Transverse colon (tissue), 4 donors: Measurements from ENCODE around the gene ELP4. TPM values are rescaled to one million over a fixed set of nuclear protein-coding genes. Genes with fewer than 3 reads are reported as not detected.

ENCODE experiments used
- DNase-seq: peaks from one replicate; pipeline ENCODE4 v3.0.0-alpha.2; 2019
- H3K27ac ChIP-seq, 4 donors: fragments of 200-600 bp; sonication (generic); 2 replicates each; pipeline ENCODE4 v1.5.1; 2016 to 2018; ENCODE audit warnings: inconsistent platforms in 4 of 4
- H3K27me3 ChIP-seq: fragments of 200-600 bp; sonication (generic); 2 replicates; pipeline ENCODE4 v1.5.1; 2017; ENCODE audit warnings: inconsistent platforms
- H3K36me3 ChIP-seq, 4 donors: fragments of 200-600 bp; sonication (generic); 2 replicates each; pipeline ENCODE4 v1.5.1; 2017 to 2019; ENCODE audit warnings: inconsistent platforms in 4 of 4
- H3K4me1 ChIP-seq, 4 donors: fragments of 200-600 bp; sonication (generic); 2 replicates each; pipeline ENCODE4 v1.5.1; 2017 to 2020; ENCODE audit warnings: inconsistent platforms in 4 of 4
- H3K4me3 ChIP-seq, 4 donors: fragments of 200-600 bp; sonication (generic); 1 replicate in 1 of 4; 2 replicates in 3 of 4; pipeline versions ENCODE4 v1.5.1 to v1.6.1; 2017 to 2019; ENCODE audit warnings: inconsistent platforms in 4 of 4
- H3K9me3 ChIP-seq, 2 donors: fragments of 200-600 bp; sonication (generic); 2 replicates each; pipeline ENCODE4 v1.5.1; 2017 to 2019; ENCODE audit warnings: inconsistent platforms in 2 of 2
- EP300 ChIP-seq: sonication (generic); formaldehyde crosslinking; IDR thresholded peaks from one replicate; pipeline ENCODE4 v1.6.1; 2017; ENCODE audit warnings: antibody characterized with exemption, low read depth
- POLR2A ChIP-seq: fragments of 450-650 bp; IDR thresholded peaks from one replicate; pipeline ENCODE4 v1.6.1; 2016; ENCODE audit warnings: antibody characterized with exemption, mild to moderate bottlenecking, moderate library complexity
- POLR2AphosphoS5 ChIP-seq, 3 donors: sonication (generic); formaldehyde crosslinking; IDR thresholded peaks; one replicate each; pipeline ENCODE4 v1.6.1; 2016; ENCODE audit warnings: antibody characterized with exemption in 3 of 3
- WGBS, 2 donors: methylation state at CpG; one replicate each; pipeline ENCODE4 v1.1.5; 2018; ENCODE audit warnings: low coverage in 1 of 2; 5-methylcytosine and 5-hydroxymethylcytosine counted together
- in situ Hi-C, 4 donors: fragments of 200-750 bp; cut with MboI; loops; one replicate each; pipeline versions ENCODE4 v1.15.0 to v1.15.1; 2017; ENCODE audit warnings: low sequenced_read_pairs in 3 of 4, low pct_ligation_motif_present in 1 of 4, low pct_unique_long_range_greater_than_20kb in 1 of 4
- intact Hi-C: fragments of 100-400 bp; cut with DNase I; formaldehyde crosslinking; loops from one replicate; pipeline ENCODE4 v1.15.1; 2023; ENCODE audit warnings: low total_unique reads
- total RNA-seq, 4 donors: library from RNA; depleted of rRNA; stranded (reverse); fragments of >200 nt; gene quantifications; one replicate each; pipeline ENCODE4 v1.1.0, GENCODE V29; 2016
- TF ChIP-seq, protein P1 (sequence below), 5 experiments: fragments of 200-600 bp in 3 of 5; fragments of 450-650 bp in 2 of 5; sonication (generic) in 3 of 5; IDR thresholded peaks; 1 replicate in 2 of 5; 2 replicates in 3 of 5; pipeline ENCODE4 v1.5.1; 2016 to 2017; ENCODE audit warnings: antibody characterized with exemption in 5 of 5, inconsistent platforms in 3 of 5, mild to moderate bottlenecking in 2 of 5, moderate library complexity in 1 of 5

Gene ELP4
- total RNA-seq, 4 donors from 2014 or later: 14.2 to 46.4 (median 23.6) TPM

DNA sequence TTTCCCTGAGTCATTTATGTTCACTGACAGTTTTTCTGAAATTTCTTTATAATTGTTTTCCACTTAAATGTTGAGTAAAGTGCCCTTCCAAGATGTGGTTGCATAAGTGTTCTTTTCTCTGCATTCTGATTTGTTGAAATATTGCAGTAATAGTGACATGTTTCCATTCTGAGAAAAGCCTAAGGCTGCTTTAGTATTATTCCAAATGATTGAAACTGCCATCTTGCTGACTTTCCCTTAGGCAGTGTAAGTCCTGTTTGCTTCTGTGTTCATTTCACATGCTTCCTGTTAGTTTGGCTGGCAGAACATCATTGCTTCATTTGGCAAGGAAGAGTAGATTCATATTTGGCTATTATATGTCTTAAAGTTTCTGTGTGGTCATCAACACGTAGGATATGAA, 146.5 kb downstream of the ELP4 start:
- intact Hi-C loops: no loop called here
- Histone ChIP-seq H3K9me3 (no peaks in the 10 kb centered on the region), H3K4me1 (no peaks in the 10 kb centered on the region), H3K27ac (no peak overlapping the region), H3K27me3 (no peaks in the 10 kb centered on the region), H3K36me3 (no peaks in the 10 kb centered on the region), H3K4me3 (no peak overlapping the region)
- WGBS, 2 donors: 88 to 91% methylated on average over 1 of the region's 1 CpG
- in situ Hi-C loops: no loop called here
- TF ChIP-seq EP300: no peak
- TF ChIP-seq, protein P1, sequence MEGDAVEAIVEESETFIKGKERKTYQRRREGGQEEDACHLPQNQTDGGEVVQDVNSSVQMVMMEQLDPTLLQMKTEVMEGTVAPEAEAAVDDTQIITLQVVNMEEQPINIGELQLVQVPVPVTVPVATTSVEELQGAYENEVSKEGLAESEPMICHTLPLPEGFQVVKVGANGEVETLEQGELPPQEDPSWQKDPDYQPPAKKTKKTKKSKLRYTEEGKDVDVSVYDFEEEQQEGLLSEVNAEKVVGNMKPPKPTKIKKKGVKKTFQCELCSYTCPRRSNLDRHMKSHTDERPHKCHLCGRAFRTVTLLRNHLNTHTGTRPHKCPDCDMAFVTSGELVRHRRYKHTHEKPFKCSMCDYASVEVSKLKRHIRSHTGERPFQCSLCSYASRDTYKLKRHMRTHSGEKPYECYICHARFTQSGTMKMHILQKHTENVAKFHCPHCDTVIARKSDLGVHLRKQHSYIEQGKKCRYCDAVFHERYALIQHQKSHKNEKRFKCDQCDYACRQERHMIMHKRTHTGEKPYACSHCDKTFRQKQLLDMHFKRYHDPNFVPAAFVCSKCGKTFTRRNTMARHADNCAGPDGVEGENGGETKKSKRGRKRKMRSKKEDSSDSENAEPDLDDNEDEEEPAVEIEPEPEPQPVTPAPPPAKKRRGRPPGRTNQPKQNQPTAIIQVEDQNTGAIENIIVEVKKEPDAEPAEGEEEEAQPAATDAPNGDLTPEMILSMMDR (IDR thresholded peaks at IDR 0.05): no peak
- TF ChIP-seq POLR2AphosphoS5 (IDR thresholded peaks at IDR 0.05): no peak
- no peak for TF ChIP-seq POLR2A
- no peak for DNase-seq

DNA sequence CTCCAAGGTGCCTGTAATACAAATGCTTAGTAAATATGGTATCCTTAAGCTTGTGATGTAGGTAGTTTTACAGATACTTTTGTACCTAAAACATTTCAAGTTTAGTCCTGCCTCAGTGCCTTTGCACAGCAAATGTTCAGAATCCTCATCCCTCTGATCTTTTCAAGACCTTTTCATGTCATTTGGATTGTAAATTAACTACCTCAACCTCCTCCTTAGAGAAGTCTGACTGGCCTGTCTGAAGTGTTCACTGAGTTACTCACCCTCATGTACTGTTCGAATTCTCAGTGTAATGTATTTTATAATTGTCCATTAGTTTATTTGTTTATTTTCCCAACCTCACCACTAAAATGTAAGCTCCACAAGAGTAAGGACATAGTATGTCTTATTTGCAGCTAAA, 147.5 kb downstream of the ELP4 start:
- no peak overlapping the region for H3K27ac ChIP-seq
- intact Hi-C loops (no loop called here), in situ Hi-C loops (no loop called here)
- no peak overlapping the region for H3K4me3 ChIP-seq
- H3K27me3 ChIP-seq: no peaks in the 10 kb centered on the region
- no peaks in the 10 kb centered on the region for H3K9me3 ChIP-seq
- TF ChIP-seq, protein P1 (IDR thresholded peaks at IDR 0.05): no peak
- TF ChIP-seq POLR2A (no peak), EP300 (no peak), POLR2AphosphoS5 (IDR thresholded peaks at IDR 0.05) (no peak)
- DNase-seq: no peak
- WGBS, 2 donors: 75 to 80% methylated on average over 1 of the region's 1 CpG
- no peaks in the 10 kb centered on the region for H3K36me3 ChIP-seq
- H3K4me1 ChIP-seq: no peaks in the 10 kb centered on the region

DNA sequence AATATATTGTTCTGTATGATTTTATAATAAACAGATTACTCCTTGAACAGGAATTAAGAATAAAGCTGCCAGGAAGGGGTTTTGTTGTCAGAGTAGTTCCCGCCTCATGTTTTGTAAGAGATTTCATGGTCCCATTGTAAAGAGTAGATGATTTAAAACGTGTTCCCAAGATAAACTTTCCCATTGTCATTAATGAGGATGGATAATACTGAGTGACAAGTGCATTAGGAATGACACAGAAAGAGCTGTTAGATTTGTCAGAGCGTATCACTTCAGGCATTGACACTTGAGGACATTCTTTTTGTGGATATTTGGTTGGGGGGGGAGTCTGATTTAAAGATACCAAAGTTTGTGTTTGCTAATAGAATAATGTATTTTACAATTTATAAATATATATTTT, 154.6 kb downstream of the ELP4 start:
- Histone ChIP-seq H3K4me3 (no peak overlapping the region), H3K4me1 (no peaks in the 10 kb centered on the region), H3K36me3 (no peaks in the 10 kb centered on the region), H3K27ac (no peak overlapping the region), H3K9me3 (no peaks in the 10 kb centered on the region), H3K27me3 (no peaks in the 10 kb centered on the region)
- TF ChIP-seq, protein P1 (IDR thresholded peaks at IDR 0.05): no peak
- TF ChIP-seq EP300: no peak
- TF ChIP-seq POLR2AphosphoS5 (IDR thresholded peaks at IDR 0.05): no peak
- TF ChIP-seq POLR2A: no peak
- DNase-seq: no peak
- intact Hi-C loops: no loop called here
- 78 to 79% methylated on average over 3 of the region's 3 CpGs for WGBS, 2 donors
- in situ Hi-C loops: no loop called here

DNA sequence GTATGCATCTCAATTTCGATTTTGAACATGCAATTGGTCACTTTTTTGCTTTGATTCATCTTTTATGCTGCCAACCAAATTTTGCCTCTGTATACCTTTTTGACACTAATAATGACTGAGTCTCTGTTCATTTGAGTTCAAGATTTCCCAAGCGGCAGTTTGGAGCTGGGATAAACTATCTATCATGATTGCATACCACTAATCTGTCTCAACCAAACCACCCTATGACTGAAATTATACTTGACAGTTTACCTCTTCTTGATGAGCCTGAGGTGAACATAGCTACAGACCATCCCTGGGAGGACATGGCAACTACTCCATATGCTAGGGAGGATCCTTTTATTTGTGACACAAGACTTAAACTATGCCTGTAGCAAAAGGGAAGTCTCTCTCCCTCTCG, 155.4 kb downstream of the ELP4 start:
- TF ChIP-seq EP300 (no peak), POLR2AphosphoS5 (IDR thresholded peaks at IDR 0.05) (no peak), POLR2A (no peak)
- TF ChIP-seq, protein P1 (IDR thresholded peaks at IDR 0.05): no peak
- Histone ChIP-seq H3K4me1 (no peaks in the 10 kb centered on the region), H3K27ac (no peak overlapping the region), H3K4me3 (no peak overlapping the region), H3K36me3 (no peaks in the 10 kb centered on the region), H3K27me3 (no peaks in the 10 kb centered on the region), H3K9me3 (no peaks in the 10 kb centered on the region)
- DNase-seq: no peak
- in situ Hi-C loops: no loop called here
- intact Hi-C loops: no loop called here
- WGBS, 2 donors: 92 to 96% methylated on average over 2 to 3 of the region's 3 CpGs
